Ovary (tissue), 9 donors: ENCODE data around the gene HLA-DPB1. TPM values are rescaled to one million over a fixed set of nuclear protein-coding genes. Genes with fewer than 3 reads are reported as not detected.

ENCODE experiments used
- DNase-seq, 5 donors: peaks; one replicate each; pipeline ENCODE4 v3.0.0-alpha.2; 2019 to 2020
- H3K27ac ChIP-seq, 2 donors: fragments of 200-600 bp; one replicate each; pipeline versions ENCODE4 v1.5.1 to v1.8.0; 2019 to 2022
- H3K27me3 ChIP-seq: fragments of 200-600 bp; one replicate; pipeline ENCODE4 v1.8.0; 2022
- H3K36me3 ChIP-seq: fragments of 200-600 bp; sonication (generic); one replicate; pipeline ENCODE4 v1.5.1; 2019
- H3K4me1 ChIP-seq: one replicate; pipeline ENCODE4 v1.8.1; 2013; ENCODE audit warnings: mild to moderate bottlenecking, moderate library complexity; ENCODE audit not compliant: insufficient read depth
- H3K4me3 ChIP-seq: fragments of 200-600 bp; sonication (generic); one replicate; pipeline ENCODE4 v1.5.1; 2017
- H3K9me3 ChIP-seq, 2 donors: fragments of 200-600 bp in 1 of 2; sonication (generic) in 1 of 2; one replicate each; pipeline versions ENCODE4 v1.5.1 to v1.8.1; 2013 to 2019; ENCODE audit warnings: mild to moderate bottlenecking in 1 of 2, moderate library complexity in 1 of 2
- EP300 ChIP-seq: sonication (generic); formaldehyde crosslinking; IDR thresholded peaks from one replicate; pipeline ENCODE4 v1.6.1; 2017; ENCODE audit warnings: antibody characterized with exemption
- POLR2A ChIP-seq: fragments of 450-650 bp; IDR thresholded peaks from one replicate; pipeline ENCODE4 v1.6.1; 2017; ENCODE audit warnings: antibody characterized with exemption, mild to moderate bottlenecking, moderate library complexity
- WGBS, 3 donors: extraction: QIAGEN DNeasy Blood & Tissue Kit in 1 of 3; methylation state at CpG; one replicate each; pipeline versions ENCODE4 v1.1.5 to v1.1.7; 2013 to 2017; 5-methylcytosine and 5-hydroxymethylcytosine counted together
- intact Hi-C, 4 donors: fragments of 100-400 bp; cut with DNase I; formaldehyde crosslinking; loops; one replicate each; pipeline versions ENCODE4 v1.11.0 to v1.15.1; 2022 to 2023
- polyA plus RNA-seq, 2 donors: library from polyadenylated mRNA; stranded (reverse); fragments of 200-250 nt in 1 of 2; fragments of 350-450 nt in 1 of 2; fragmentation: Illumina TruSeq in 1 of 2; extraction: RNeasy Lipid Tissue Mini Kit (QIAGEN cat#74804) in 1 of 2; gene quantifications; one replicate each; pipeline ENCODE4 v1.2.3, GENCODE V29; 2013 to 2014
- total RNA-seq, 7 donors: library from RNA; depleted of rRNA in 2 of 7; stranded (reverse); fragments of >200 nt in 2 of 7; fragmentation: NEBNext Ultra II Directional in 3 of 7; extraction: Animal tissue kit (Norgen Biotek cat#: 25700) in 3 of 7; gene quantifications; one replicate each; pipeline versions ENCODE4 v1.1.0 to v1.2.4, GENCODE V29; 2016 to 2023
- TF ChIP-seq, protein P1 (sequence below), 3 donors: fragments of 450-650 bp in 2 of 3; fragments of 200-600 bp in 1 of 3; IDR thresholded peaks; one replicate each; pipeline versions ENCODE4 v1.5.1 to v1.8.0; 2016 to 2022; ENCODE audit warnings: antibody characterized with exemption in 3 of 3, mild to moderate bottlenecking in 1 of 3
- donor health status: DM: no; HTN: no; CAD: no; lungs with moderate emphysema.
- donor health status: DM: no; HTN: no; CAD: no.
- donor health status: Bipolar disorder and iron deficiency.
- donor health status: DM: yes; HTN: yes; CAD: no.
- donor health status: DM: no; HTN: no; CAD: no.
- donor health status: DM: yes; HTN: yes; CAD: no.

Gene HLA-DPB1
- total and polyA plus RNA-seq, 9 donors: 19.4 to 120 (median 44.7) TPM

GRCh38 chr6:33114406-33114805, 38.6 kb downstream of the HLA-DPB1 start:
- H3K9me3 ChIP-seq: no peaks in the 10 kb centered on the region
- intact Hi-C loops: no loop called here
- H3K27me3 ChIP-seq: no peaks in the 10 kb centered on the region
- TF ChIP-seq POLR2A (no peak), EP300 (no peak)
- TF ChIP-seq, protein P1, sequence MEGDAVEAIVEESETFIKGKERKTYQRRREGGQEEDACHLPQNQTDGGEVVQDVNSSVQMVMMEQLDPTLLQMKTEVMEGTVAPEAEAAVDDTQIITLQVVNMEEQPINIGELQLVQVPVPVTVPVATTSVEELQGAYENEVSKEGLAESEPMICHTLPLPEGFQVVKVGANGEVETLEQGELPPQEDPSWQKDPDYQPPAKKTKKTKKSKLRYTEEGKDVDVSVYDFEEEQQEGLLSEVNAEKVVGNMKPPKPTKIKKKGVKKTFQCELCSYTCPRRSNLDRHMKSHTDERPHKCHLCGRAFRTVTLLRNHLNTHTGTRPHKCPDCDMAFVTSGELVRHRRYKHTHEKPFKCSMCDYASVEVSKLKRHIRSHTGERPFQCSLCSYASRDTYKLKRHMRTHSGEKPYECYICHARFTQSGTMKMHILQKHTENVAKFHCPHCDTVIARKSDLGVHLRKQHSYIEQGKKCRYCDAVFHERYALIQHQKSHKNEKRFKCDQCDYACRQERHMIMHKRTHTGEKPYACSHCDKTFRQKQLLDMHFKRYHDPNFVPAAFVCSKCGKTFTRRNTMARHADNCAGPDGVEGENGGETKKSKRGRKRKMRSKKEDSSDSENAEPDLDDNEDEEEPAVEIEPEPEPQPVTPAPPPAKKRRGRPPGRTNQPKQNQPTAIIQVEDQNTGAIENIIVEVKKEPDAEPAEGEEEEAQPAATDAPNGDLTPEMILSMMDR (IDR thresholded peaks at IDR 0.05): no peak
- no peak for DNase-seq
- no peak overlapping the region for H3K4me3 ChIP-seq
- no peaks in the 10 kb centered on the region for H3K36me3 ChIP-seq
- H3K4me1 ChIP-seq: no peaks in the 10 kb centered on the region
- H3K27ac ChIP-seq: no peak overlapping the region

DNA sequence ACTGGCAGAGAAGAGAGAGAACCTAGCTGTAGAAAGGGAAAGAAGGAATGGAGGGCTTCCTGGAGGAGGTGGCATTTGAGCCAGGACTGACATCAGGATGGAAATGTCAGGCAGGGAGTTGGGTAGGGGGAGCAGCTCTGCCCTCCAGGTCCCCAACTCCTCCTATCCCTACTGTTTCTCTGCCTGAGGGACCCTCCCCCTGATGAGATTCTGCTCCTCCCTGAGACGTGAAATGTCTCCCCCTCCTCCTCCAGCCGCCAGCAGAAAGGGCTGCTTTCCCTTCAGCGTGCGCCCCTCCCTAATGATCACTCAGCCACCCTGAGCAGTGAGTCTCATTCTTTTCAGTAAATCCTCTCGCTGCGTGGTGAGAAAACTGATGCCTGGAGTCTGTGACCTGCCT, 40.6 kb downstream of the HLA-DPB1 start:
- 0 to 6% (median 5%) methylated on average over 6 of the region's 6 CpGs for WGBS, 3 donors
- no peak for DNase-seq

DNA sequence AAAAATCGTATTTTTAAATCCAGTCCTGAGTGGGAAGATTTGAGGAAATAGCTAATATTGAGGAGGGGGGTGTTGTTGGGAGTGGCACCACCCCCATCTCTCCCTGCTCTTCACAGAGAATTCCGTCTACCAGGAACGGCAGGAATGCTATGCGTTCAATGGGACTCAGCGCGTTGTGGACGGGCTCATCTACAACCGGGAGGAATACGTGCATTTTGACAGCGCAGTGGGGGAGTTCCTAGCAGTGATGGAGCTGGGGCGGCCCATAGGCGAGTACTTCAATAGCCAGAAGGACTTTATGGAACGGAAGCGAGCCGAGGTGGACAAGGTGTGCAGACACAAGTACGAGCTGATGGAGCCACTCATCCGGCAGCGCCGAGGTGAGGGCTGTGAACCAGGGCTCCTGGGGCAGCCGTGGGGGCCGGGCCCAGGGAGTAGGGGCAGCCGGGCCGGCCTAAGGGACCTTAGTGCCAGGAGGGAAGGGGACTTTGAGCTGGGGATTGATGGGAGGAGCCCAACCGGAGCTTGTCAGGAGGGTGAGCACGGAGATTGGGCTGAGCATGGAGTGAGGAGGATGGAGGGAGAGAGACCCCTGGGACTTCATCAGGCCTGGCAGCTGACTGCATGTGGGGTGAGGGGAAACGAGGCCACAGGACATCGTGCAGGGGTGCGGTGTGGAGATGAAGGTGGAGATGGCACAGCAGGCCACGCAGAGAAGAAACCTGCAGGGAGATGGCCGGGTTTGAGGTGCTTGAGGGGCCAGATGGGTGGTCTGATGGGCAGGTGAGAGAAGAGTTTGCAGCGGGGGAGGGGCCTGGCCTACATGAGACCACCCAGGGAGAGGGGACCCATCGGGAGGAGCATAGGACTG, 41.3 kb downstream of the HLA-DPB1 start:
- Histone ChIP-seq H3K4me1 (no peaks in the 10 kb centered on the region), H3K36me3 (no peaks in the 10 kb centered on the region), H3K4me3 (no peak overlapping the region), H3K9me3 (no peaks in the 10 kb centered on the region), H3K27ac (no peak overlapping the region), H3K27me3 (no peaks in the 10 kb centered on the region)
- TF ChIP-seq, protein P1 (IDR thresholded peaks at IDR 0.05): no peak
- TF ChIP-seq POLR2A: no peak
- no peak for TF ChIP-seq EP300
- intact Hi-C loops: no loop called here
- WGBS, 3 donors: 3 to 5% (median 4%) methylated on average over 32 of the region's 32 CpGs
- DNase-seq: no peak

More for the DNA sequence above, 40.6 kb downstream of the HLA-DPB1 start:
- intact Hi-C loops: no loop called here
- TF ChIP-seq EP300 (no peak), POLR2A (no peak)
- TF ChIP-seq, protein P1 (IDR thresholded peaks at IDR 0.05): no peak
- Histone ChIP-seq H3K4me3 (no peak overlapping the region), H3K36me3 (no peaks in the 10 kb centered on the region), H3K27ac (no peak overlapping the region), H3K4me1 (no peaks in the 10 kb centered on the region), H3K9me3 (no peaks in the 10 kb centered on the region), H3K27me3 (no peaks in the 10 kb centered on the region)

DNA sequence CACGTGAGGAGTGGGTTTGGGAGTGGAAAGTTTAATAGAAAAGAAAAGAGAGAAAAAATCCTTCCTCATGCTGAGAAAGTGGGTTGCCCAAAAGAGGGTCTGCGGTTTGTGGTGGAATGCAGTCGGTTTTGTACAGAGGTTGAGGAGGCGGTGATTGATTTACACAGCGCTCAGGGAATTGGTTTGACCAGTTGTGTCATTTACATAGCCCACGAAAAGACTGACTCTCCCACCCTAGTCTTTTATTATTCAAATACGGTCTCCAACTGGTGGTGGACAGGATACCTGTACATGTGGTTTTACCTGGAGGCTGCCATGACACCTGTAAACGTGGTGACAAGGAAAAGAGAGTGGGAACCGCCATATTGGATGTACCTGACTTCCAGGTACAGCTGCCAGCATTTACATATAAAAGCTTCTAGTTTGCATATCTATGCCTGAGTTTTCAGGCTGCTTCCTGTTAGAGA, 42.1 kb downstream of the HLA-DPB1 start:
- TF ChIP-seq EP300: no peak
- no peak for TF ChIP-seq POLR2A
- TF ChIP-seq, protein P1 (IDR thresholded peaks at IDR 0.05): no peak
- H3K36me3 ChIP-seq: no peaks in the 10 kb centered on the region
- intact Hi-C loops: no loop called here
- 9 to 17% (median 10%) methylated on average over 9 of the region's 9 CpGs for WGBS, 3 donors
- no peak overlapping the region for H3K27ac ChIP-seq
- no peaks in the 10 kb centered on the region for H3K4me1 ChIP-seq
- H3K27me3 ChIP-seq: no peaks in the 10 kb centered on the region
- H3K4me3 ChIP-seq: no peak overlapping the region
- H3K9me3 ChIP-seq: no peaks in the 10 kb centered on the region
- DNase-seq: no peak
